H1 (cell line): ENCODE results near the gene ZNF462.

Source experiments
- CBX5 ChIP-seq: fragments of 300-800, 300-1000 bp; sonication (generic); IDR thresholded peaks from 2 replicates; pipeline ENCODE4 v1.7.1; 2016; ENCODE audit warnings: antibody characterized with exemption, low read length, low read depth
- CTCF ChIP-seq, 3 experiments: IDR thresholded peaks; 1 replicate in 2 of 3; 2 replicates in 1 of 3; pipeline versions ENCODE4 v1.5.1 to v1.6.1; 2011; ENCODE audit warnings: low read length in 3 of 3, mild to moderate bottlenecking in 3 of 3, inconsistent platforms in 2 of 3, low read depth in 1 of 3, moderate library complexity in 1 of 3; ENCODE audit not compliant: insufficient read depth in 1 of 3; ENCODE audit errors: control extremely low read depth in 1 of 3
- EZH2 ChIP-seq: fragments of 200-600 bp; sonication (generic); IDR thresholded peaks from 2 replicates; pipeline ENCODE4 v1.7.1; 2012; ENCODE audit warnings: low read depth, mild to moderate bottlenecking, moderate library complexity, low read length, inconsistent platforms; ENCODE audit not compliant: severe bottlenecking
- POLR2A ChIP-seq, 2 experiments: IDR thresholded peaks; 1 replicate in 1 of 2; 2 replicates in 1 of 2; pipeline ENCODE4 v1.6.1; 2011; ENCODE audit warnings: low read depth in 2 of 2, low read length in 2 of 2, mild to moderate bottlenecking in 2 of 2; ENCODE audit errors: control extremely low read depth in 1 of 2
- POLR2AphosphoS5 ChIP-seq: IDR thresholded peaks from 2 replicates; pipeline ENCODE4 v1.6.1; 2011; ENCODE audit warnings: low read depth, low read length
- SIX5 ChIP-seq: IDR thresholded peaks from 2 replicates; pipeline ENCODE4 v1.6.1; 2011; ENCODE audit warnings: mild to moderate bottlenecking, low read depth, low read length
- SRF ChIP-seq: IDR thresholded peaks from 2 replicates; pipeline ENCODE4 v1.6.1; 2011; ENCODE audit warnings: mild to moderate bottlenecking, low read depth, low read length, moderate library complexity

GRCh38 chr9:106960258-106960657, 97.3 kb downstream of the ZNF462 start:
- TF ChIP-seq CBX5 (no peak), CTCF (IDR thresholded peaks at IDR 0.05; ENCODE audit: control extremely low read depth in 1 of 3, insufficient read depth in 1 of 3, low read depth in 1 of 3, low read length in 3 of 3) (no peak), POLR2AphosphoS5 (no peak), SRF (no peak), SIX5 (no peak), POLR2A (IDR thresholded peaks at IDR 0.05; ENCODE audit: control extremely low read depth in 1 of 2, low read depth in 2 of 2, low read length in 2 of 2) (no peak), EZH2 (no peak)
